Measurements from ENCODE around the gene TMC1.

DNA sequence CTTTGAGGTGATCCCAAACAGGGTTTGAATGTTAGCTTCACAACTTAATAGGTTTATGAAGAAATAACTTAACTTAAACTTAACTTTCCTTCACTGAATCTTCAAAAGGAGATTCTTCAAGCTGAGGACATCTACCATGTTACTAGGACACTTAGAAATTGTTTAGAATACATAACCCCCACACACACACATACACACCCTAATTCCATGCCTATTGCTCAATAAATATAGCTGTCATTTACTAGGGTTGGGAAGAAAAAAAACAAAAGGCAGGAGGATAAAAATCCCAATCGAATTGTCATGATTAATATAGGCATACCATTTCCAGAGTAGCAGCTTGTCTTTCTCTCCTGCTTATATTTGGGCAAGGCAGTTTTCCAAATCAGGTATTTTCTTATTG is 363.1 kb downstream of the TMC1 start:
- TF ChIP-seq CTCF (IDR thresholded peaks at IDR 0.05) (no peak), ZSCAN20 (CRISPR knock-in tag; IDR thresholded peaks at IDR 0.05) (no peak), EHMT2 (IDR thresholded peaks at IDR 0.05; ENCODE audit: low read depth) (no peak), MYC (IDR thresholded peaks at IDR 0.05; ENCODE audit: borderline replicate concordance, low read length) (no peak), POLR2A (IDR thresholded peaks at IDR 0.05; ENCODE audit: low read length) (no peak), POLR2AphosphoS2 (conservative IDR thresholded peaks at IDR 0.05; ENCODE audit: low read length) (no peak), RAD21 (conservative IDR thresholded peaks at IDR 0.05 in 1 of 2, IDR thresholded peaks at IDR 0.05 in 1 of 2) (no peak), KDM5A (IDR thresholded peaks at IDR 0.05) (no peak), EP300 (IDR thresholded peaks at IDR 0.05) (no peak)
- TF ChIP-seq, protein P1, sequence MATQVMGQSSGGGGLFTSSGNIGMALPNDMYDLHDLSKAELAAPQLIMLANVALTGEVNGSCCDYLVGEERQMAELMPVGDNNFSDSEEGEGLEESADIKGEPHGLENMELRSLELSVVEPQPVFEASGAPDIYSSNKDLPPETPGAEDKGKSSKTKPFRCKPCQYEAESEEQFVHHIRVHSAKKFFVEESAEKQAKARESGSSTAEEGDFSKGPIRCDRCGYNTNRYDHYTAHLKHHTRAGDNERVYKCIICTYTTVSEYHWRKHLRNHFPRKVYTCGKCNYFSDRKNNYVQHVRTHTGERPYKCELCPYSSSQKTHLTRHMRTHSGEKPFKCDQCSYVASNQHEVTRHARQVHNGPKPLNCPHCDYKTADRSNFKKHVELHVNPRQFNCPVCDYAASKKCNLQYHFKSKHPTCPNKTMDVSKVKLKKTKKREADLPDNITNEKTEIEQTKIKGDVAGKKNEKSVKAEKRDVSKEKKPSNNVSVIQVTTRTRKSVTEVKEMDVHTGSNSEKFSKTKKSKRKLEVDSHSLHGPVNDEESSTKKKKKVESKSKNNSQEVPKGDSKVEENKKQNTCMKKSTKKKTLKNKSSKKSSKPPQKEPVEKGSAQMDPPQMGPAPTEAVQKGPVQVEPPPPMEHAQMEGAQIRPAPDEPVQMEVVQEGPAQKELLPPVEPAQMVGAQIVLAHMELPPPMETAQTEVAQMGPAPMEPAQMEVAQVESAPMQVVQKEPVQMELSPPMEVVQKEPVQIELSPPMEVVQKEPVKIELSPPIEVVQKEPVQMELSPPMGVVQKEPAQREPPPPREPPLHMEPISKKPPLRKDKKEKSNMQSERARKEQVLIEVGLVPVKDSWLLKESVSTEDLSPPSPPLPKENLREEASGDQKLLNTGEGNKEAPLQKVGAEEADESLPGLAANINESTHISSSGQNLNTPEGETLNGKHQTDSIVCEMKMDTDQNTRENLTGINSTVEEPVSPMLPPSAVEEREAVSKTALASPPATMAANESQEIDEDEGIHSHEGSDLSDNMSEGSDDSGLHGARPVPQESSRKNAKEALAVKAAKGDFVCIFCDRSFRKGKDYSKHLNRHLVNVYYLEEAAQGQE (IDR thresholded peaks at IDR 0.05), result no peak

Data from A549 (cell line).